ENCODE measurements around the gene LIPA.

DNA sequence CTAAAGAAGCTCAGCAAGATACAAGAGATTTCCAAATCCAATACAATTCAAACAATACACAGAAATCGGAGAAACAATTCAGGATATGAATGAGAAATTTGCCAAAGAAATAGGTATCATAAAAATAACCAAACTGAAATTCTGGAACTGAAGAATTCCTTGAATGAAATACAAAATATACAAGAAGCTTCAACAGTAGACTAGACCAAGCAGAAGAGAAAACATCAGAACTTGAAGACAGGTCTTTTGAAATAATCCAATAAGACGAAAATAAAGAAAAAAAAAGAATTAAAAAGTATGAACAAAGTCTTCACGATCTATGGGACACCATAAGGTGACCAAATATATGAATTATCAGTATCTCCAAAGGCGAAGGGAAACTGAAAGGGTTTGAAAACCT lies 47.5 kb upstream of the LIPA start:
- no peak for TF ChIP-seq GATA2 (IDR thresholded peaks at IDR 0.05; ENCODE audit: low read depth, low read length)
- no peak for TF ChIP-seq GATA3 (IDR thresholded peaks at IDR 0.05; ENCODE audit: low read depth, low read length)

Measured in SH-SY5Y (cell line).